Brain microvascular endothelial cell (primary cell): Measurements from ENCODE around the gene SPTBN4.
A peak's percentile ranks its signal among the peaks of the same experiment; 100 is the strongest.

Experiments
- DNase-seq: peaks from one replicate; pipeline ENCODE4 v3.0.0-alpha.2; 2020
- H3K27ac ChIP-seq: fragments of 250-450 bp; sonication (Bioruptor Pico); 2 replicates; pipeline ENCODE4 v1.5.1; 2020; ENCODE audit warnings: mild to moderate bottlenecking, moderate library complexity
- H3K27me3 ChIP-seq: fragments of 250-450 bp; sonication (Bioruptor Pico); replicated peaks from 2 replicates; pipeline ENCODE4 v1.5.1; 2020; ENCODE audit warnings: mild to moderate bottlenecking
- H3K36me3 ChIP-seq: fragments of 250-450 bp; sonication (Bioruptor Pico); replicated peaks from 2 replicates; pipeline ENCODE4 v1.5.1; 2020; ENCODE audit warnings: mild to moderate bottlenecking
- H3K4me3 ChIP-seq: 2 replicates; pipeline ENCODE4 v1.5.1; 2011; ENCODE audit warnings: low read depth, mild to moderate bottlenecking, control low read depth, low read length, moderate library complexity
- CTCF ChIP-seq: IDR thresholded peaks from 2 replicates; pipeline ENCODE4 v1.5.1; 2011; ENCODE audit warnings: low read depth, mild to moderate bottlenecking, moderate library complexity, low read length, control low read depth, inconsistent platforms; ENCODE audit errors: missing control alignments
- in situ Hi-C: cut with HindIII; loops from 2 replicates; pipeline ENCODE4 v1.10.0; 2017; ENCODE audit warnings: low sequenced_read_pairs, low pct_ligation_motif_present

Gene SPTBN4

GRCh38 chr19:40598121-40598917, 131.5 kb downstream of the SPTBN4 start:
- H3K36me3 ChIP-seq: no peaks in the 10 kb centered on the region

GRCh38 chr19:40598918-40599307, 132.1 kb downstream of the SPTBN4 start:
- no peak overlapping the region for H3K4me3 ChIP-seq
- DNase-seq: no peak
- no peaks in the 10 kb centered on the region for H3K27me3 ChIP-seq
- TF ChIP-seq CTCF: no peak
- no peaks in the 10 kb centered on the region for H3K36me3 ChIP-seq
- in situ Hi-C loops: loop anchor here (10.0 kb wide), 1 partner anchor 64 kb away; no protein-coding TSS in a partner anchor
- H3K27ac ChIP-seq: no peak overlapping the region

More at GRCh38 chr19:40598121-40598917, 131.5 kb downstream of the SPTBN4 start:
- Histone ChIP-seq H3K27ac (no peak overlapping the region), H3K27me3 (no peaks in the 10 kb centered on the region), H3K4me3 (peak overlapping the region; percentile 50)
- peak; percentile 81 for DNase-seq
- peak; percentile 98 for TF ChIP-seq CTCF
- in situ Hi-C loops: loop anchor here (10.0 kb wide), 1 partner anchor 64 kb away; no protein-coding TSS in a partner anchor

DNA sequence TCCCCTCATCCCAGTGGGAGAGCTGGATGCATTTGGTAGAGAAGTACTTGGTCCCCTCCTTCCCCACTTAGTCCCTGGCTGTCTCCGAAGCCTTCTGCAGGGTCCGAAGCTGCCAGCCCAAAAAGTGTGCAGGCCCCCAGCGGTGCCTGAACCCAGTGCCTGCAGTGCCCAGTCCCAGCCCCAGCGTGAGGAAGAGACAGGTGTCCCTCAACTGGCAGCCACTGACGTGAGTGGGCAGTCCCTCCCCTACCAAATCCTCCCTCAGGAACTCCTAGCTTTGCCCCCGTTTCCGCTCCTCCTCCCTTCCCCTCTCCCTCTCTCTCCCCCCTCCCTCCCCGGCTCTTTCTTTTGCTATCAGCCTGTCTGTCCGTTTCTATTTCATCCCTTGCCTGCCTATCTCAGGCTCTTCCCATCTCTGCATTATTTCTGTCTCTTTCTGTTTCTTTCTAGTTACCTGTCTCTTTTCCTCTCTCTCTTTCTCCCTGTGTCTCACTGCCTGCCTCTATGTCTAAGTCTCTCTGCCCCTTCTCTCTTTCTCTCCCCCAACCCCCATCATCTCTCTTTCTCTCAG, 132.6 kb downstream of the SPTBN4 start:
- no peak for TF ChIP-seq CTCF
- Histone ChIP-seq H3K27me3 (no peaks in the 10 kb centered on the region), H3K4me3 (no peak overlapping the region), H3K27ac (no peak overlapping the region), H3K36me3 (no peaks in the 10 kb centered on the region)
- no peak for DNase-seq
- in situ Hi-C loops: loop anchor here (10.0 kb wide), 1 partner anchor 65 kb away; no protein-coding TSS in a partner anchor

- in situ Hi-C loops: loop anchor here (10.0 kb wide), 1 partner anchor 65 kb away; no protein-coding TSS in a partner anchor
- Histone ChIP-seq H3K4me3 (no peak overlapping the region), H3K27ac (no peak overlapping the region), H3K36me3 (no peaks in the 10 kb centered on the region), H3K27me3 (no peaks in the 10 kb centered on the region)
- no peak for TF ChIP-seq CTCF
- DNase-seq: no peak
These were observed 133.2 kb downstream of the SPTBN4 start for GRCh38 chr19:40599902-40600569.

- no peak for TF ChIP-seq CTCF
- no peaks in the 10 kb centered on the region for H3K27me3 ChIP-seq
- peak overlapping the region; percentile 12 for H3K4me3 ChIP-seq
- in situ Hi-C loops: no loop called here
- no peaks in the 10 kb centered on the region for H3K36me3 ChIP-seq
- DNase-seq: no peak
- no peak overlapping the region for H3K27ac ChIP-seq
These were observed 133.9 kb downstream of the SPTBN4 start for GRCh38 chr19:40600570-40601133.
